ENCODE data around the gene LAMA1.

DNA sequence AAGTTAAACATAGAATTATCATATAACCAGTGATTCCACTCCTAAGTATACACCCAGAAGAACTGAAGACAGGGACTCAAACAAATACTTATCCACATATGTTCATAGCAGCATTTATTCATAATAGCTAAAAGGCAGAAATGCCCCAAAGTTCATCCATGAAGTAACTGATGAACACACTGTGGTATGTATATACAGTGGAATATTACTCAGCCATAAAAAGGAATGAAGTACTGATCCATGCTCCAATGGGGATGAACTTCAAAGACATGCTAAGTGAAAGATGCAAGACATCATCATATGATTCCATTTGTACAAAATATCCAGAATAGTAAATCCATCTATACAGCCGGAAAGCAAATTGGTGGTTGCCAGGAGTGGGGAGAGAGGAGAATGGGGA, 157.5 kb downstream of the LAMA1 start:
- TF ChIP-seq CTCF (IDR thresholded peaks at IDR 0.05 in 8 of 11, conservative IDR thresholded peaks at IDR 0.05 in 3 of 11) (no peak), POLR2A (IDR thresholded peaks at IDR 0.05) (no peak), POLR2AphosphoS5 (IDR thresholded peaks at IDR 0.05) (no peak)
